Activated T-cell treated with anti-CD3 and anti-CD28 coated beads for 4 hours (primary cell): ENCODE results near the gene NOL4L.
A peak's percentile ranks its signal among the peaks of the same experiment; 100 is the strongest.

Experiments
- DNase-seq: peaks from one replicate; pipeline ENCODE4 v3.0.0-alpha.2; 2020

NOL4L gene

DNA sequence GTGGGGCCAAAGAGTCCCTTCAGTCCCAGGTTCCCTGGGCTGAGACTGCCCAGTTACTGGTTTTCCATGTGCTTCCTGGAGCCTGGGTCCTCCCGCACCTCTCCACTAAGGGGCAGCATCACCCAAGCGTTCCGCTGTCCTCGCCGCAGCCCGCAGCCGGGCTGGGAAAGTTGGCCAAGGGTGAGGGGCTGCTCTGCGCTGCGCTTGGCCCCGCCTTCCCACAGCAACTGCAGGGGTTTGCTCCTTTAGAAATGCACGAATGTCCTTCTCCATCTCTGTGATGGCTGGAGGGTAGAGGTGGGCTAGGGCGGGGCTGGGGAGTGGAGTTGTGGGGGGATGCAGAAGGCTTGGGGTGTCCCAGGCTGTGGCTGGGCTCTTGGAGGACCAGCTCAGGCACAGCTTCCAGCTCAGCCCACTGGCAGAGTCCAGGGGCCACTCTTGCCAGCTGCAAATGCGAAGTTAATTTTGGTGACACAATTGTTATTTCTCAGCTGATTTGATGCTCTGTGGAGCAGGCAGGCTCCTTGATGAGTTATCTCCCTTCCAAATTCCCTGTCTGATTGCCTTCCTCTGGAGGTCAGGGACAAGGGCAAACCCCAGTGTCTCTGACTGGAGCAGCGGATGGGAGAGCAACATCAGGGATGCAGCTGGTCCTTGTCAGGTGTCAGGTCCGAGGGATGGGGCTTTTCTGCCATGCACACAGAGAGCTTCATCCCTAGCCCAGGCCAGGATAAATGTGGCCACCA is 63.2 kb downstream of the NOL4L start:
- DNase-seq: peak; percentile 55

DNA sequence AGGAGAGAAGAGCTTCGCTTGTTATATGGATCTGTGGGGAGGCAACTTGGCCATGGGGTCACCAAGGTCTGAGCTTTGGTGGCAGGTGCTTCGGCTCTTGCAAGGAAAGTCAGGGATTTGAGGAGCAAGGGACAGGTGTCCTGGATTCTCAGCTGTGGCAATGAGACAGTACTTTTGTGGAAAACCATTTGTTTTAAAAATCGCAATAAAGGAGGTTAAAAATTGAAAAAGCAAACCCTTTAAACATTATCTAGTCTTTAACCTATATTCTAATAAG is 64.3 kb downstream of the NOL4L start:
- DNase-seq: no peak

DNA sequence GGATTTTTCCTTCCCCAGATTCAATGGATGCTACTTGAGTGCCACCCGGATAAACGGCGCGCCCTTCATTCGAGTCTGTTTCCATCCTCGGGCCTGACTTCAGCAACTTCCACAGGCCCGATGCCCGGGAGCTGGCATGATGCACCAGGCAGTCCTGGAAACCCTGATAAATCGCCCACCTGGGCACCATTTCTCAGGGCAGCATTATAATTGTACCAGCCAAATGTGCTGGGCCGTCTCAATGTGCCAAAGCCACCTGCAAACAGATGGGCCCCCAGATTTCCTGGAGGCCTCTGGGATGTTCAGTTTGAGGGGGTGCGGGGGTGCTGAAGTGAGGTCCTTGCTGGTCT is 65.8 kb downstream of the NOL4L start:
- no peak for DNase-seq

DNA sequence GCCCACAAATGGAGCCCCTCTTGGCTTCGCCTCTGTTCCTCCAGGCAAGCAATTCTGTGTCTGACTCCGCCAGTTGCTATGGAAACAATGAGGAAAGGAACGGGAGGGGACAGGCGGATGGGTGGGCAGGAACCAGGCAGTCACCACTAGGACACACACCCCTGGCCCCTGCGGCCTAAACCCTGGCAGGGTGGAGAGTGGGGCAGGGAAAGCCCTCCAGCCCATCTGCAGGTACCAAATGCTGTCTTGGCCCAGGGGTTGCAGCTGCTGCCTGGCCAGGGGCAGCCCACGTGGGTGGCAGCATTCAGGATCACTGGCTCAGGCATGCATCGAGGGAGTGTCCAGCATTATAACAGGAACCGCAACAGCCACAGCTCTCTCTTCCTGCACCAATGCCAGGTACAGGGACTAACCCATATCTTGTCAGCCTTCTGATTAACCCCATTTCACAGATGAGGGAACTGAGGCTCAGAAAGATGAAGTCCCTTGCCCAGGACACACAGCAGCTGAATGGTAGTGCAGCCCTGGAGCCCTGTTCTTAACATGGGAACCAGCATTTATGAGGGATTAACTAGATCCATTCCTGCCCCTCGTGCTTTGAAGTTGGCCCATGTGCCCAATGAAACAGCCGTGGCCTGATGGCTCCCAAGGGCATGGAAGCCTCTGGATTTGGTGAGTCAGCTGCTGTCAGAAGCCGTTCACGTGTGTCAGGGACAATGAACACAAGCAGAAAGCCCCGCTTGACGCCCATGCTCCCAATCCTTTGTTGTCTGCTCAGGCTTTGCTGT is 66.3 kb downstream of the NOL4L start:
- DNase-seq: no peak

DNA sequence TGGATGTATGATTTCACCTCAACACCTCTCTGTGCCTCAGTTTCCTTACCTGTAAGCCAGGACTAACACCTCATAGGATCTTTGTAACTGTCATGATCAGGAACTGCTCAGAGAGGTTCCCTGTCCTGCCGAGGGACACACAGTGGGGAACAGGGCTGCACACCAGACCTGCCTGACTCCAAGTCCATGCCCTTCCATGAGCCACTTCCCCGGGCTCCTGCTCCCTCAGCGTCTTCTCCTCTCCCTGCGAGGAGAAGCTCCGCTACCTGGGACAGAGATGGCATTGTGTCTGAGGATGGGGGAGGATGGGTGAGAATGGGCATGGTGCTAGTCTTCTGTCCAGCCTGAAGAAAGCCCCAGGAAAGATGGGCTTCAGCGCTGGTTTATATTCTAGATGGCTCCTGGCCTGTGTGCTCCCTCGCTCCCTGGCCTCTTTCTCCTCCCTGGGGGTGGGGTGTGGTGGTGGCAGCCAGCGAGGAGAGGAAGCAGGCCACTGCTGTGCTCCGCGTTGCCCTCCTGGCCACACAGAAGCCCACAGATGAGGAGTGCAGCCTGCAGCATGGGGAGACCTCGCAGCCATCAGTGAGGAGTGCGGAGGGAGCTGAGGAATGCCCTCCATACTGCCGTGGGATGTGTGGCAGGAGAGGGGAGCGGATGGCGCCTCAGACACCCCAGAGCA is 67.1 kb downstream of the NOL4L start:
- no peak for DNase-seq

DNA sequence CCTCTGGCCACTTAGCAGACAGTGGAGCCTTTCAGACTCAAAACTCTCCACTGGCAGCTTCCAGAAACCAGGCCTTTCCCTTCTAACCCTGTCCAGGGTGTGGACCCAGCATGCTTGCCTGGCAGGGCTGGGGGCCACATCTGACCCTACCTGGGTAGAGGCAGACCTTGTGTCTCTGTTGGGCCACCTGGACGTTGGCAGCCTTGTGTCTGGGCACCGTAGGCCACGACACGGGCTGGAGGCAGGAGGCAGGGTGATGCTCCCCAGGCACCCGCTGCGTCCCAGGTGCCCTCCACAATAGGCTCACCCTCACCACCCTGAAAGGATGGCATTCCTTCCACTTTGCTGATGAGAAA is 67.6 kb downstream of the NOL4L start:
- DNase-seq: no peak

DNA sequence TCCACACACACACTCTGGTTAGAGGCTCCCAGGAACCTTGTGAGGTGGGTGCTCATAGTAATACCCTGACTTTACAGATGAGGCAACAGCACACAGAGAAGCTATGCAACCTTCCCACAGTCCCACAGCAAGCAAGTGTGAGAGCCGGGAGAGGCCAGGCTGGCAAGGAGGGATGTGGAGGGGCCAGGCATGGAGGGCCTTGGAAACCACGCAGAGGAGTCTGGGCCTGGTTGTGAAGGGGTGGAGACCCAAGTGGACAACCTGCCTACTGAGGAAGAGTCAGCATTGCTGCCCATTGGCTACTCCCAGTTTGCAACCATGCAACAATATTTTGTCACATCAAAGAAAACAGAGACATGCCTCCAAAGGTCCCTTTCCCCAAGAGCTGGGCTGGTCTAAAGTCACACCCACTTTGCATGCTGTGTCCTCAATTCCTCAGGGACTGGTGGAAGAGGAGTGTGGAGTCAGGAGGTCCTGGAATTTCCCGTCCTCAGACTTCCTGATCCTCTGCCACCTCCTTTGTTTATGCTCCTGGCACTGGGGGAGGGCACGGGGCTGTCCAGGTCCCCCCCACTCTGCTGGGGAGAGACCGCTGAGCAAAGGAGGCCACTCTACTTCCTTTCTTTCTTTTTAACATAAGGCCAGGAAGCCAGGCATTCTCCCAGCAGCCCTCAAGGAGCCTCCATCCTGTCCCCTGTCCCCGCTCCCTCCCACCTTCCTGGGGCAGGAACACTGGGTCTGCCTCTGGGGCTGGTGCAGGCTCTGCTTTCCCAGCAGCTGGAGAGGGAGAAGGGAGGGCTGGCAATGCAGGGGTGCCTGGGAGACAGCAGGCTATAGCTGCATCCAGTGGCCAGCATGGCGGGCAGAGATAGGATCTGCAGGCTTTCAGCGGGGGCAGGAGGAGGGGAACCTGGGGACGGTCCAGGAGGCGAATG is 68.3 kb downstream of the NOL4L start:
- no peak for DNase-seq

DNA sequence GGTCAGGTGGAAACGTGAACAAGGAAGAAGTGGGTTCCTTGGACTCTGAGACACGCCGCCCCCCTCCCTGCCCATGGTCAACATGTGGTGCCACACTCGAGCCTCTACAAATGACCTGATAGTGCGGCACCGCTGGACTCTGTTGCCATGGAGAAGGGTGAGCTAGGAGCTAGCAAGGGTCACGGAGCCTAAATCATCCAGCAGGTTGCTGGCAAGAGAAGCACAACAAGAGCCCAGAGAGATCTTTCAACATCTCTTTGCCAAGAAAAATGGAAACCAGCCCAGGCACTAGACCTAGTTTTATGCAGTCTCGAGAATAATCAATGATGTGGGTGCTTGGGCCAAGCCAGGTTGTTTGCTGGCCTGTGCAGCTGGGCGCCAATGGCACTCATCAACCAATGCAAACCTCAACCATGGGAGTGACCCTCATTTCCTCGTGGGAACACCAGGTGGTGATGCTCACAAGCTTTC is 69.5 kb downstream of the NOL4L start:
- no peak for DNase-seq

DNA sequence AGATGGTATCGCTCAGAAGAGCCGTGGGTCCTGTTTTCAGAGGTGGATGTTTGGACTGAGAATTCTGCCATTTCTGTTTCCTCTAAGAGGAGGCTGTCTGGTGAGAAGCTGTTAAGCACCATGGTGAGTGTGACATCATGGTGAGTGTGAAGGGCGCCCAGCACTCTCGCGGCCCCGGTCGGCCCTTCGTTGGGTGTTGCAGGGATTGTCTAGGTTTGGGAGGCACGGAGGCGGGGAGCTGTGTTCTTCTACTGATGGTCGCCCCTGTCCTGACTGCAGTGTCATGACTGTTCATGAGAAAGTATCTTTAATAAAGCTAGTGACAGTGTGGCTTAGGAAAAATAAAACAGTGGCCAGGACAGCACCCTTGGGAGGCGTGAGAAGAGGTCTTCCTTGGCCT is 70.4 kb downstream of the NOL4L start:
- no peak for DNase-seq

DNA sequence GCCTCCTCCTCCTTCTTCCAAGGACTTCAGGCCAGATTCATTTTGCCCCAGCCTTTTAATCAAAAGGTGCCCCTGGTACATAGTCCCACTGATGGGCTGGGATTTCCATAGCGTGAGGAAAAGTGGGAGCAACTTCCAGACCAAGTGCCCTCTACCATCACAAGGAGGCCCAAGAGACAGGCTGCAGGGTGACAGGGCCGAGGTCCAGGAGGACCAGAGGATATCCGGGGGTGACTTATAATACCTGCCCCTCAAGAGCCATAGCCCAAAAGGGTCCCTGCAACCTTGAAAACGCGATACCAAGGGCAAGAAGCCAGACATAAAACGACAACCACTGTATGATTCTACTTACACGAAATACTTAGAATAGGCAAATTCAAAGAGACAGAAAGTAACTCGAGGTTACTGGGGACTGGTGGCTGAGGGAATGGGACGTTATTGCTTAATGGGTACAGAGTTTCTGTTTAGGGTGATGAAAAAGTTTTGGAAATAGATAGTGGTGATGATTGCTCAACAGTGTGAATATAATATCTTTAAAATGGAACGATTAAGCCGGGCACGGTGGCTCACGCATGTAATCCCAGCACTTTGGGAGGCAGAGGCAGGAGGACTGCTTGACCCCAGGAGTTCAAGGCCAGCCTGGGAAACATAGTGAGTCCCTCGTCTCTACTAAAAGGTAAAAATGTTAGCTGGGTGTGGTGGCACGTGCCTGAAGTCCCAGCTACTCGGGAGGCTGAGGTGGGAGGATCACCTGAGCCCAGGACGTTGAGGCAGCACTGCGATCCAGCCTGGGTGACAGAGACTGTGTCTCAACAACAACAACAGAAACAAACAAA is 71.9 kb downstream of the NOL4L start:
- DNase-seq: no peak

DNA sequence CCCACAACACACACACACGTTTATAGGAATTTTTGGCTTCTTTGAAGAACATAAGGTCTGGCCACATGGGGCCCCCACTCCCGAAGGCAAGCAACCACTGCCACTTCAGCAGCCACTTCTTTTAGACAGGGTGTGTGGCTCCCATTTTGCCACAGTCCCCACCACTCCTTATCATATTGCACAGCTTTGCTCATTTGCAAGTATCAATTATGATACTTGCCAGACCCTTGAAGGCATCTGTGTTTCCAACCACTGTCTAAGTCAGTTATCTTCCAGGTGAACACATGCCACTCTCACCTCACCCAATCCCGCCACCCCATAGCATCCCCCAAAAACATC is 73.1 kb downstream of the NOL4L start:
- DNase-seq: no peak

DNA sequence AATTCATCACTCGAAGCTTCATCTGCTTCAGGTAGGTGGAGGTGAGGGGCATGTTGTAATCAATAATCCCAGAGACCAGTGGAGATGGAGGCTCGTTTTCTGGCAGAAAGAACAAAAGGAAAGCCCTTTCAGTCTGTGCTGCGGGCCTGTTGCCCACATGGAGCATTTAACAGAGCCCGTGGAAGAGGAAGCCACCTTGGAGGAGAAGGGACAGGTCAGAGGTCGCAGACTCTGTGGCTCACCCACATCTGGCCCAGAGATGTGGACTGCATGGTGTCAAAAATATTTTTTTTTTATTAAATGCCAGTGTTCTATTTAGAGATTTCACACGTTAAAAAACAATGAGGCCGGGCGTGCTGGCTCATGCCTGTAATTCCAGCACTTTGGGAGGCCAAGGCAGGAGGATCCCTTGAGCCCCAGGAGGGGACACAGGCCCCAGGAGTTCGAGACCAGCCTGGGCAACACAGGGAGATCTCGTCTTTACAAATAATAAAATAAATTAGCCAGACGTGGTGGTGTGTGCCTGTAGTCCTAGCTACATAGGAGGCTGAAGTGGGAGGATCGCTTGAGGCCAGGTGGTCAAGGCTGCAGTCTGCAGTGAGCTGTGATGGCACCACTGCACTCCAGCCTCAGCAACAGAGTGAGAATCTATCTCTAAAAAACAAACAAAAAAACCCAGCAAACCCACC is 73.6 kb downstream of the NOL4L start:
- no peak for DNase-seq

DNA sequence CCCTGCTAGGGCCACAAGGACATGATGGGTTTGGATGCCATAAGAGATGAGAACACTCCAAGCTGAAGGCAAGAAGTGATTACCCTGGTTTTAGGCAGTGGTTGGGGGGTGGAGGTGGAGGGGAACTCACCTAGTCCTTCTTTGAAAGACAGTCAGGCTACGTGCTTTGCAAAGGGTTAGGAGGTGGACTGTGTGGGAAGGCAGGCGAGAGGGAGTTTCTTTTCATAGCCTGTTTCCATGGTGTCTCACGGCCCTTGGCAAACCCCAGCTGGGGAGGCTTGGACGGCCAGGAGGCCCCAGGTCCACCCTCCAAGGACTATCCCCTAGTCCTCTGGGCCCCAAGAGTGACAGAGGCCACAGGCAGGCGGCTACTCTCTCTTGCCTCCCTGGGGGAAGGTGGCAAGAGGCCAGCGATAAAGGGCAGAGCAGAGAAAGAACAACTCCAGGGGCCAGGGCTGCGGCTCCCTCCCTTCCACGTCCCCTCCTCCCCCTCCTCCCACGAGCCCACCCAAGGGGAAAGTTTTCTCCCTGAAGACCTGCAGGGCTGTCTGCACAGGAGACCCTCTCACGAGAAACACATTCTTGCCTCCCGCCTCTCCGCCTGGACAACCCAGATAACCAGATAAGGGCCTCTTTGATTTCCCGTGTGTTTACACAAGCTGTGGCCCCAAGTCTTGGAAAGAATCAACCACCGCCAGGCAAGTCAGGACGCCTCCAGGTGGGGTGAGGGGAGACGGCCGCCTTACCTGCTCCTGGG is 74.4 kb downstream of the NOL4L start:
- DNase-seq: no peak

DNA sequence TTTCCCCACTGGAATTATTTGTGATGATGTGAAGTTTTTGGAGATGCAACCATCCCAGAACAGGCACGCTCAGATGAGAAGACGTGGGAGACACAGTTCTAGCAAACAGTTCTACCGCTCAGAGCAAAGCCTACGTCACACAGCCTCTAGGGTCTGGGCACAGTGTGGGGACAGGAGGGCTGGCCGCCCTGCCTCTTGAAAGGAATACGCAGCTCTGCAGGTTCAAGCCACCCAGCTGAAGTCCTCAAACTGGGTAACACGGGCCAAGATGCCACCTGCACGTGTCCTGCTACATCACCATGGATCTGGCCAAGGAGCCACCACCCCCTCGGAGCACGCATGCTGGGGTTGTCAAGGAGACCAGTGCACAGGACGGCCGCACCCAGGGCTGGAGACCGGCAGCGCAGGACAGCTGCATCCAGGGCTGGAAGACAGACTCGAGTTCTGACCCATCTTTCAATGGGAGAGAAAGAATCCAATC is 75.0 kb downstream of the NOL4L start:
- no peak for DNase-seq

DNA sequence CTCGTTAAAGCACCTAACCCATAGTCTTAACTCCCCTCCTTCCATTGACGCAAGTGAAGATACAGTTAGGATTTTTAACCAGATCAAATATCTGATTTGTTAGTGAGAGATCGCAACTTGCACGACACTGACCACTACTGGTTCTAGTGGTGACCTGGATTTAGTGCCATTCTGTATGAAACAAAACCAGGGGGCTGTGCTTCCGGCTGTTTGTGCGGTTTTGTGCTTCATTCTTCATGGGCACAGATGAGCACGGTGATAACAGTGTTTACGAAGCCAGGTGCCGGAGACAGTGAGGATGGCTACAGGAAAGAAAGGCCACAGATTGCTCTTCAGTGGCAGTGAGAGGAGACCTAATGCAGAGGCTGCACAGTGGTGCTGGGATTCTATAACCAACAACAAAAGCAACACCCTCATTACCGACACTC is 75.5 kb downstream of the NOL4L start:
- DNase-seq: no peak

DNA sequence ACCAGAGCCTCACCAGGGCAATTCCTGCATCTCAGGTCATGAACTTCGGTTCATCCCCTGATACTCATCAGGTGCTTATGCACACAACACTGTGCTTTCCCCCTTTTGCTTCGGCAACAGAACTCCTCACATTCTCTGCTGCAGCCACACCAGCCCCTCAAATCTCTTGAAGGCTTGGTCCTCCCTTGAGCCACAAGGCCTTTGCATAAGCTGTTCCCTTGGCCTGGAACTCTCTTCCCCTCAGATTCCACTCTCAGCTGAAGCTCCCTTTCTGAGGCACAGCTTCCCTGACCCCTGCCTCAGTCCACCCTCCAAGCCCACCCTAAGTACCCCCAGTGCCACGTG is 76.4 kb downstream of the NOL4L start:
- no peak for DNase-seq

DNA sequence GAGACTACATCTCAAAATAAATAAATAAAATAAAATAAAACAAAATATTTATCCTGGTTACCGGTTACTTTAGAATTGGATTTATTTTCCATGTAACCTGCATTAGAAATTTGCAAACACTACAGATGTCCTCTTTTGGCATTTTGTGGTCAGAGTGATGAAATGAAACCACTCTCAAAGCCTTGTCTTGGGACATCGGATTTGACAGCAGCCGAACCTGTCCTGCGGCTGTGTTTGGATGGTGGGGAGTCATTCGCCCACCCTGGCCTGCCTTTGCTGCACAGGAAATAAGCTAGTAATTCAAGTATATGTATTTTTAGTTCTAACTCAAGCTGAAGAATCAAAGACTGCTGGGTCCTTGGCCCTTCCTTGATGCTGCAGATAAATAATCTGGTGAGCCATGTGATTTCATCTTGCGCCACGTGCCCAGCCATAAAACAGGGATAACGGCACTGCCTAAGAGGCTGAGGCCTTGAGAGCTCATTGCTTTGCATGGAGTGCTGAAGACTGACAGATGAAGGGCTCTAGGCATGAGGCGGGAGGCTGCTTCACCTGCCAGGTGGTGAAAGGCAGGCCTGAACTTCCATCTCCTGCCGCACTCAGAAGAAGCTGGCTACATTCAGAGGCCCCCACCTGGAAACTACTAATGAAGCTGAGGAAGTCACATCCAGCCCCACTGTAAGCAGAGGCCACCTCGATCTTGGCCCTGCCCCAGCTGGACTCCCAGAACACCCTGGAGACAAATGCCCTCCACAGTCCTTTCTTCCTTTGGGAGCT is 76.9 kb downstream of the NOL4L start:
- DNase-seq: no peak

DNA sequence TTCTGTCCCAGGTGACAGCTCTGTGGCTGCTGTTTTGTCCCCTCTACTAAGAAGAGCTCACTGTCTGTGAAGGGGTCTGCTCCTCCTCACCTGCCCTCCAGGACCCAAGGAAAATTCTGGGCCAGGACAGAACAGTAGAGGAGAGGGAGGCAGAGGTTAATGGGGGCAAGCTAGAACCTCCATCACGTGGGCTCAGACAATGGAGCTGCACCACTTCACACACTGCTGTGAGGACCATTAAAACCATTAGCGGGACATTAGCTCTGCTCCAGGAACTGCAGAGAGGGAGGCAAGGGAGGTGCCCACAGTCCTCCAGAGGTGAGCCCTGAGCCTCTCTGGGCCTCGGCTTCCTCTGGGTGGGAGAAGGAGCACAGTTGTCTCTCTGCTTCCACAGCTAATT is 78.4 kb downstream of the NOL4L start:
- DNase-seq: no peak

DNA sequence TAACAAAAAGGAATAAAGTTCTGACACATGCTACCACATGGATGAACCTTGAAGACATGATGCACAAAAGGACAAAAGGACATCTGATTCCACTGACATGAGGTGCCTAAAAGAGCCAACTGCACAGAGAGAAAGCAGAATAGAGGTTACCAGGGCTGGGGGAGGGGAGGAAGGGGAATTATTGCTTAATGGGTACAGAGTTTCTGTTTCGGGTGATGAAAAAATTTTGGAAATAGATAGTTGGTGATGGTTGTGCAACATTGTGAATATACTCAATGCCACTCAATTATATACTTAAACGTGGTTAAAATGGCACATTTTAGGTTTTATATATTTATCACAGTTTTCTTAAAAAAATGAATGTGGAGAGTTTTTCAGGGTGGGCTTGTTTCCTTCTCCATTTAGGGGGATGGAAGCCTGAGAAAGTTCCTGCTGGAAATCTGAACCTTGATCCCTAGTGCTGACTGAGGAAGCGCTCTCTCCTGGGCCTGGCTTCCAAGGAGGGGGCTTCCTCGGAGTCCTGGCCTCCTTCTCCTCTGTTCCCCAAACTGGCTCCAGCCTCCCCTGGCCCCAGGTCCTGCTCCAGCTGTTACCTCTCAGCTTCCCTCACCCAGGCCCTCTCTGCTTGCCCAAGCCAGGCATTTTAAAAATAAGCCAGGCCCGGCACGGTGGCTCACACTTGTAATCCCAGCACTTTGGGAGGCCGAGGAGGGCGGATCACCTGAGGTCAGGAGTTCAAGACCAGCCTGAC is 79.2 kb downstream of the NOL4L start:
- DNase-seq: no peak
